ENCODE results near the gene C11orf65.

C11orf65 gene

GRCh38 chr11:108364159-108364558, 103.2 kb downstream of the C11orf65 start:
- no peaks in the 10 kb centered on the region for H3K27me3 ChIP-seq (ENCODE audit: insufficient read depth, low read length)
- no peak overlapping the region for H3K9ac ChIP-seq (ENCODE audit: low read depth, low read length)
- H3K4me1 ChIP-seq (ENCODE audit: insufficient read depth, low read length): no peaks in the 10 kb centered on the region

GRCh38 chr11:108351468-108351867, 115.9 kb downstream of the C11orf65 start:
- Histone ChIP-seq H3K4me3 (ENCODE audit: low read length) (no peak overlapping the region), H3K9me3 (ENCODE audit: insufficient read depth, low read depth, low read length) (no peaks in the 10 kb centered on the region), H3K36me3 (ENCODE audit: insufficient read depth, low read depth, low read length) (peaks cover 78% of the 10 kb centered on the region), H3K4me1 (ENCODE audit: insufficient read depth, low read length) (no peaks in the 10 kb centered on the region), H3K9ac (ENCODE audit: low read depth, low read length) (no peak overlapping the region), H3K27ac (ENCODE audit: low read length) (no peak overlapping the region), H3K27me3 (ENCODE audit: insufficient read depth, low read length) (no peaks in the 10 kb centered on the region)

More at GRCh38 chr11:108364159-108364558, 103.2 kb downstream of the C11orf65 start:
- no peaks in the 10 kb centered on the region for H3K9me3 ChIP-seq (ENCODE audit: insufficient read depth, low read depth, low read length)
- H3K36me3 ChIP-seq (ENCODE audit: insufficient read depth, low read depth, low read length): peaks cover 18% of the 10 kb centered on the region; the same call in 1 of the 2 replicates
- no peak overlapping the region for H3K4me3 ChIP-seq (ENCODE audit: low read length)
- H3K27ac ChIP-seq (ENCODE audit: low read length): no peak overlapping the region

GRCh38 chr11:108346451-108346850, 120.9 kb downstream of the C11orf65 start:
- Histone ChIP-seq H3K27ac (ENCODE audit: low read length) (no peak overlapping the region), H3K36me3 (ENCODE audit: insufficient read depth, low read depth, low read length) (peaks cover 37% of the 10 kb centered on the region), H3K27me3 (ENCODE audit: insufficient read depth, low read length) (no peaks in the 10 kb centered on the region), H3K4me3 (ENCODE audit: low read length) (no peak overlapping the region), H3K9me3 (ENCODE audit: insufficient read depth, low read depth, low read length) (no peaks in the 10 kb centered on the region), H3K4me1 (ENCODE audit: insufficient read depth, low read length) (no peaks in the 10 kb centered on the region), H3K9ac (ENCODE audit: low read depth, low read length) (no peak overlapping the region)

GRCh38 chr11:108345767-108346166, 121.6 kb downstream of the C11orf65 start:
- H3K27ac ChIP-seq (ENCODE audit: low read length): no peak overlapping the region
- no peaks in the 10 kb centered on the region for H3K9me3 ChIP-seq (ENCODE audit: insufficient read depth, low read depth, low read length)
- no peak overlapping the region for H3K4me3 ChIP-seq (ENCODE audit: low read length)
- H3K36me3 ChIP-seq (ENCODE audit: insufficient read depth, low read depth, low read length): peaks cover 30% of the 10 kb centered on the region
- H3K27me3 ChIP-seq (ENCODE audit: insufficient read depth, low read length): no peaks in the 10 kb centered on the region
- no peaks in the 10 kb centered on the region; the same call in 1 of the 2 replicates for H3K4me1 ChIP-seq (ENCODE audit: insufficient read depth, low read length)
- no peak overlapping the region for H3K9ac ChIP-seq (ENCODE audit: low read depth, low read length)

- Histone ChIP-seq H3K9me3 (ENCODE audit: insufficient read depth, low read depth, low read length) (no peaks in the 10 kb centered on the region), H3K27ac (ENCODE audit: low read length) (no peak overlapping the region), H3K4me1 (ENCODE audit: insufficient read depth, low read length) (peaks cover 20% of the 10 kb centered on the region), H3K36me3 (ENCODE audit: insufficient read depth, low read depth, low read length) (peaks cover 14% of the 10 kb centered on the region), H3K27me3 (ENCODE audit: insufficient read depth, low read length) (no peaks in the 10 kb centered on the region), H3K4me3 (ENCODE audit: low read length) (no peak overlapping the region), H3K9ac (ENCODE audit: low read depth, low read length) (no peak overlapping the region)
Measured at GRCh38 chr11:108343714-108344113, 123.6 kb downstream of the C11orf65 start.

- Histone ChIP-seq H3K36me3 (ENCODE audit: insufficient read depth, low read depth, low read length) (peaks cover 16% of the 10 kb centered on the region), H3K27ac (ENCODE audit: low read length) (no peak overlapping the region), H3K4me1 (ENCODE audit: insufficient read depth, low read length) (peaks cover 20% of the 10 kb centered on the region), H3K4me3 (ENCODE audit: low read length) (no peak overlapping the region), H3K9me3 (ENCODE audit: insufficient read depth, low read depth, low read length) (no peaks in the 10 kb centered on the region), H3K9ac (ENCODE audit: low read depth, low read length) (no peak overlapping the region), H3K27me3 (ENCODE audit: insufficient read depth, low read length) (no peaks in the 10 kb centered on the region)
Measured at GRCh38 chr11:108341654-108342053, 125.7 kb downstream of the C11orf65 start.

- Histone ChIP-seq H3K4me3 (ENCODE audit: low read length) (no peak overlapping the region), H3K9me3 (ENCODE audit: insufficient read depth, low read depth, low read length) (no peaks in the 10 kb centered on the region), H3K27ac (ENCODE audit: low read length) (no peak overlapping the region), H3K9ac (ENCODE audit: low read depth, low read length) (no peak overlapping the region), H3K4me1 (ENCODE audit: insufficient read depth, low read length) (peaks cover 20% of the 10 kb centered on the region), H3K27me3 (ENCODE audit: insufficient read depth, low read length) (no peaks in the 10 kb centered on the region), H3K36me3 (ENCODE audit: insufficient read depth, low read depth, low read length) (peaks cover 19% of the 10 kb centered on the region)
Measured at GRCh38 chr11:108340973-108341372, 126.4 kb downstream of the C11orf65 start.

GRCh38 chr11:108338750-108339149, 128.6 kb downstream of the C11orf65 start:
- Histone ChIP-seq H3K36me3 (ENCODE audit: insufficient read depth, low read depth, low read length) (peaks cover 40% of the 10 kb centered on the region), H3K9ac (ENCODE audit: low read depth, low read length) (no peak overlapping the region), H3K27ac (ENCODE audit: low read length) (no peak overlapping the region), H3K9me3 (ENCODE audit: insufficient read depth, low read depth, low read length) (no peaks in the 10 kb centered on the region), H3K4me1 (ENCODE audit: insufficient read depth, low read length) (peaks cover 20% of the 10 kb centered on the region), H3K4me3 (ENCODE audit: low read length) (no peak overlapping the region), H3K27me3 (ENCODE audit: insufficient read depth, low read length) (no peaks in the 10 kb centered on the region)

GRCh38 chr11:108333403-108333899, 133.9 kb downstream of the C11orf65 start:
- no peak overlapping the region for H3K27ac ChIP-seq (ENCODE audit: low read length)
- no peaks in the 10 kb centered on the region for H3K9me3 ChIP-seq (ENCODE audit: insufficient read depth, low read depth, low read length)
- H3K36me3 ChIP-seq (ENCODE audit: insufficient read depth, low read depth, low read length): peaks cover 88% of the 10 kb centered on the region
- no peak overlapping the region for H3K4me3 ChIP-seq (ENCODE audit: low read length)
- H3K9ac ChIP-seq (ENCODE audit: low read depth, low read length): no peak overlapping the region
- no peaks in the 10 kb centered on the region for H3K27me3 ChIP-seq (ENCODE audit: insufficient read depth, low read length)
- no peaks in the 10 kb centered on the region for H3K4me1 ChIP-seq (ENCODE audit: insufficient read depth, low read length)

All from iPS-20b (cell line).